Measurements from ENCODE around the gene GLTPD2.

DNA sequence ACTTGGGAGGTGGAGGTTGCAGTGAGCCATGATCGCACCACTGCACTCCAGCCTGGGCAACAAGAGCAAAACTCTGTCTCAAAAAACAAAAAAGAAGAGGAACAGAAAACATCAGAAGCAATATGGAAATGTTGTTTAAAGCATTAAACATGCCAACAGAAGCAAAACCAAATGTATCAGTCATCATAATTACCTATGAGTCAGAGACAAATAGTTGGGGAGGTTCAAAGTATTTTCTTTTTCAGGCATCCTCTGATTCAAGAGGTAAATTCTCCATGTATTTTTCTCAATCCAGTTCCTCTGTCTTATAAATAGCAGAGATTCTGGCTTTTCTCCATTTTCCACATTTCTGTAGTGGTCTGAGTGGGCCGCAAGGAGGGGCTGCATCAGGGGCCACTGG, 19.1 kb upstream of the GLTPD2 start:
- TF ChIP-seq CTCF (IDR thresholded peaks at IDR 0.05; ENCODE audit: low read depth, low read length, poor library complexity, severe bottlenecking) (no peak), EZH2phosphoT487 (IDR thresholded peaks at IDR 0.05; ENCODE audit: borderline replicate concordance, low read length) (no peak)
